Adrenal gland (tissue), 12 donors: Measurements from ENCODE around the gene ALDH1L1. TPM values are rescaled to one million over a fixed set of nuclear protein-coding genes. Genes with fewer than 3 reads are reported as not detected.

ENCODE experiments used
- DNase-seq, 7 donors: peaks; one replicate each; pipeline ENCODE4 v3.0.0-alpha.2; 2019 to 2020
- H3K27ac ChIP-seq, 5 donors: fragments of 200-600 bp; sonication (generic) in 4 of 5; 1 replicate in 3 of 5; 2 replicates in 2 of 5; pipeline versions ENCODE4 v1.5.1 to v1.8.0; 2016 to 2020; ENCODE audit warnings: mild to moderate bottlenecking in 1 of 5
- H3K27me3 ChIP-seq: fragments of 200-600 bp; 2 replicates; pipeline ENCODE4 v1.8.0; 2021
- H3K36me3 ChIP-seq, 2 donors: fragments of 200-600 bp; replicated peaks in 1 of 2; 1 replicate in 1 of 2; 2 replicates in 1 of 2; pipeline versions ENCODE4 v1.5.1 to v1.8.0; 2018 to 2022
- H3K4me1 ChIP-seq, 2 donors: fragments of 200-600 bp; replicated peaks in 1 of 2; 1 replicate in 1 of 2; 2 replicates in 1 of 2; pipeline versions ENCODE4 v1.5.1 to v1.8.0; 2018 to 2021
- H3K4me3 ChIP-seq, 4 donors: fragments of 200-600 bp; sonication (generic) in 3 of 4; one replicate each; pipeline ENCODE4 v1.5.1; 2016 to 2018
- H3K9me3 ChIP-seq, 3 donors: fragments of 200-600 bp; sonication (generic) in 1 of 3; replicated peaks in 1 of 3; 1 replicate in 2 of 3; 2 replicates in 1 of 3; pipeline versions ENCODE4 v1.5.1 to v1.8.0; 2016 to 2021
- POLR2A ChIP-seq, 2 donors: fragments of 450-650 bp; IDR thresholded peaks; one replicate each; pipeline ENCODE4 v1.6.1; 2017; ENCODE audit warnings: antibody characterized with exemption in 2 of 2, mild to moderate bottlenecking in 2 of 2, moderate library complexity in 1 of 2
- WGBS, 4 donors: extraction: QIAGEN DNeasy Blood & Tissue Kit in 2 of 4; methylation state at CpG; one replicate each; pipeline versions ENCODE4 v1.1.5 to v1.1.7; 2013 to 2017; 5-methylcytosine and 5-hydroxymethylcytosine counted together
- intact Hi-C, 2 donors: fragments of 100-400 bp; cut with DNase I; formaldehyde crosslinking; loops; one replicate each; pipeline versions ENCODE4 v1.14.1 to v1.15.0; 2022 to 2023
- polyA plus RNA-seq, 3 donors: library from polyadenylated mRNA; stranded (reverse); fragments of 200-250 nt in 2 of 3; fragments of 350-450 nt in 1 of 3; fragmentation: Illumina TruSeq in 1 of 3; extraction: RNeasy Lipid Tissue Mini Kit (QIAGEN cat#74804) in 1 of 3; gene quantifications; one replicate each; pipeline ENCODE4 v1.2.3, GENCODE V29; 2013 to 2014
- total RNA-seq, 9 donors: library from RNA; depleted of rRNA in 4 of 9; stranded (reverse); fragments of >200 nt in 4 of 9; fragments of 120-200 nt in 1 of 9; fragmentation: NEBNext Ultra II Directional in 1 of 9; extraction: Animal tissue kit (Norgen Biotek cat#: 25700) in 1 of 9; gene quantifications; one replicate each; pipeline versions ENCODE4 v1.1.0 to v1.2.4, GENCODE V29; 2013 to 2023
- TF ChIP-seq, protein P1 (sequence below), 6 experiments: fragments of 450-650 bp in 4 of 6; fragments of 200-600 bp in 2 of 6; sonication (generic) in 1 of 6; IDR thresholded peaks; 1 replicate in 5 of 6; 2 replicates in 1 of 6; pipeline versions ENCODE4 v1.5.1 to v1.8.0; 2016 to 2021; ENCODE audit warnings: antibody characterized with exemption in 6 of 6, mild to moderate bottlenecking in 2 of 6, moderate library complexity in 1 of 6
- donor health status: healthy with polysubstance abuse.
- donor health status: Bipolar disorder and iron deficiency.
- donor health status: DM: yes; HTN: yes; CAD: no.
- donor health status: DM: no; HTN: no; CAD: no.
- donor health status: DM: no; HTN: no; CAD: no.
- donor health status: DM: yes; HTN: yes; CAD: no.

The ALDH1L1 gene
- total and polyA plus RNA-seq, 12 donors: 0.44 to 136 (median 72.3) TPM

DNA sequence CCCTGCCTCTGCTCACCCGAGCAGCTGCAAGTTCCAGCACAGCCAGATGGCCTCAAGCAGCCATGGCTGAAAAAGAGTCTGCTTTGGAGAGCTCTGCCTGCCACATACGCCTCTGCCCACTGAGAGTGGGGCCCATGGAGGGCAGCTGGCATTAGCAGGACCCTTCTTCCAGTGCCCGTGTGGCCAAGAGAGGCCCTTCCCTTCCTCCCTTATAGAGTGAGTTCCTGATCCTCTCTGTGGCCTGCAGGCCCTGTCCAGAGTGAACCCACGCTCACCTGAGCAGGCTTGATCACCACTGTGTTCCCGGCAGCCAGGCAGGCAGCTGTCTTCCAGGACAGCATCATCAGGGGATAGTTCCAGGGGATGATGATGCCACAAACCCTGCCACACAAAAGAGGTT, 55.0 kb downstream of the ALDH1L1 start:
- H3K9me3 ChIP-seq: no peaks in the 10 kb centered on the region
- peak in 6 of 7 donors; percentile 0 to 29 (median 4) for DNase-seq
- no peak overlapping the region for H3K27ac ChIP-seq
- intact Hi-C loops: no loop called here
- no peaks in the 10 kb centered on the region for H3K36me3 ChIP-seq
- H3K4me3 ChIP-seq: no peak overlapping the region
- TF ChIP-seq POLR2A (IDR thresholded peaks at IDR 0.05): no peak
- TF ChIP-seq, protein P1, sequence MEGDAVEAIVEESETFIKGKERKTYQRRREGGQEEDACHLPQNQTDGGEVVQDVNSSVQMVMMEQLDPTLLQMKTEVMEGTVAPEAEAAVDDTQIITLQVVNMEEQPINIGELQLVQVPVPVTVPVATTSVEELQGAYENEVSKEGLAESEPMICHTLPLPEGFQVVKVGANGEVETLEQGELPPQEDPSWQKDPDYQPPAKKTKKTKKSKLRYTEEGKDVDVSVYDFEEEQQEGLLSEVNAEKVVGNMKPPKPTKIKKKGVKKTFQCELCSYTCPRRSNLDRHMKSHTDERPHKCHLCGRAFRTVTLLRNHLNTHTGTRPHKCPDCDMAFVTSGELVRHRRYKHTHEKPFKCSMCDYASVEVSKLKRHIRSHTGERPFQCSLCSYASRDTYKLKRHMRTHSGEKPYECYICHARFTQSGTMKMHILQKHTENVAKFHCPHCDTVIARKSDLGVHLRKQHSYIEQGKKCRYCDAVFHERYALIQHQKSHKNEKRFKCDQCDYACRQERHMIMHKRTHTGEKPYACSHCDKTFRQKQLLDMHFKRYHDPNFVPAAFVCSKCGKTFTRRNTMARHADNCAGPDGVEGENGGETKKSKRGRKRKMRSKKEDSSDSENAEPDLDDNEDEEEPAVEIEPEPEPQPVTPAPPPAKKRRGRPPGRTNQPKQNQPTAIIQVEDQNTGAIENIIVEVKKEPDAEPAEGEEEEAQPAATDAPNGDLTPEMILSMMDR (IDR thresholded peaks at IDR 0.05): no peak
- 86 to 89% methylated on average over 5 of the region's 5 CpGs; no CpG with 5 or more reads in 2 of the 4 donors for WGBS, 4 donors
- H3K27me3 ChIP-seq: no peaks in the 10 kb centered on the region
- peaks cover 0 to 11% of the 10 kb centered on the region in 2 donors for H3K4me1 ChIP-seq

DNA sequence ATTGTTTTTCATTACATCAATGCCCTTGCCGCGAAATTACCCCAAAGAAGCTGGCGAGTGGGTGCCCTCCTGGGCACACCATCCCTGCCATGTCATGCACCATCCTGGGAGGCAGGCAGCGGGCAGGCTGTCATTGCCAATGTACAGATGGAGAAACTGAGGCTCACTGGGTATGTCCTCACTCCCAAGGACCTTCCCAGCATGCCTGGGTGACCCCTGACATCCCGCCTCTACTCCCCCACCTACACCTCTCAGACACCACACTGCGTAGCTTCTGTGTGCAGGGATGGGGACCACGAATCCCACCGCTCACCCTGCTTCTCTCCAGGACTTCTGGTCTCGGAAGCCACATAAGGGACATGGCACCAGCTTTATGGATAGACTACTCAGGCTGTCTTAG, 55.5 kb downstream of the ALDH1L1 start:
- intact Hi-C loops: no loop called here
- DNase-seq: peak; percentile 0 to 31 (median 6)
- WGBS, 4 donors: 85 to 95% (median 90%) methylated on average over 9 of the region's 9 CpGs
- Histone ChIP-seq H3K36me3 (no peaks in the 10 kb centered on the region), H3K4me3 (no peak overlapping the region), H3K9me3 (no peaks in the 10 kb centered on the region), H3K27me3 (no peaks in the 10 kb centered on the region), H3K4me1 (peaks cover 0 to 9% of the 10 kb centered on the region in 2 donors), H3K27ac (no peak overlapping the region)
- no peak for TF ChIP-seq POLR2A (IDR thresholded peaks at IDR 0.05)
- TF ChIP-seq, protein P1 (IDR thresholded peaks at IDR 0.05): no peak

DNA sequence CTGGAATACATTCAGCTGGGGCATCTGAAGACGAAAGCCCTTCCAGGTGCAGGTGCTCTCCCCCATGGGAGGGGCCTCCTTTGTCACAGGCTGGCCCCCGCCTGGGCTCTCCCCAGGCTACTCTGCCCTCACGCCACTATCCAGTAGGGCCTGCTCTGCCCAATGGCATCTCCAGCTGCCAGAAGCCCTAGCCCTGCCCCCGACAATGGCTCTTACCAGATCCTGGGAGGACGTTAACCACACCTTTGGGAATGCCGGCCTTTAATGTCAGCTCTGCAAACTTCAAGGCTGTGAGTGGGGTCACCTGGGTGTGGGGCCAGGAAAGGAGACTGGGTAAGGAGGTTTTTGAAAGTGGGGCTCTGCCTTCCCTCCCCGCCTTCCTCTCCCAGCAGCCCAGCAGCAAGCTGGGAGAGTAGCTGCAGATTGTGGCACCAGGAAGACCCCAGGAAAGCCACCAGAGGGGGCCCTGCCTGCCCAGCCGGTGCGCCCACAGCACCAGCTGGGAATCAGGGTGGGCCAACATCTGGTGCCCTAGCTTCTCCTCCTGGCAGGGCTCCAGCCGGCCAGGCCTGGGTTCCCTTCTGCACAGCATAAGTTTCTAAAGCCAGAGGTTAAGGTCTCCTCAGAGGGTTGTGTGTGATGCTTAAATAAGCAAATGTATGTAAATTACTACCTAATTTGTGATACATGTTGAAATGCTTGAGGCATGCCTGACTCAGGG, 56.1 kb downstream of the ALDH1L1 start:
- no peaks in the 10 kb centered on the region for H3K36me3 ChIP-seq
- H3K9me3 ChIP-seq: no peaks in the 10 kb centered on the region
- 73 to 85% (median 81%) methylated on average over 8 to 10 of the region's 10 CpGs for WGBS, 4 donors
- intact Hi-C loops: no loop called here
- TF ChIP-seq, protein P1 (IDR thresholded peaks at IDR 0.05): no peak
- no peak for TF ChIP-seq POLR2A (IDR thresholded peaks at IDR 0.05)
- DNase-seq: peak; percentile 0 to 41 (median 11)
- no peaks in the 10 kb centered on the region for H3K27me3 ChIP-seq
- no peak overlapping the region for H3K4me3 ChIP-seq
- H3K27ac ChIP-seq: no peak overlapping the region
- peaks cover 0 to 3% of the 10 kb centered on the region in 2 donors for H3K4me1 ChIP-seq

DNA sequence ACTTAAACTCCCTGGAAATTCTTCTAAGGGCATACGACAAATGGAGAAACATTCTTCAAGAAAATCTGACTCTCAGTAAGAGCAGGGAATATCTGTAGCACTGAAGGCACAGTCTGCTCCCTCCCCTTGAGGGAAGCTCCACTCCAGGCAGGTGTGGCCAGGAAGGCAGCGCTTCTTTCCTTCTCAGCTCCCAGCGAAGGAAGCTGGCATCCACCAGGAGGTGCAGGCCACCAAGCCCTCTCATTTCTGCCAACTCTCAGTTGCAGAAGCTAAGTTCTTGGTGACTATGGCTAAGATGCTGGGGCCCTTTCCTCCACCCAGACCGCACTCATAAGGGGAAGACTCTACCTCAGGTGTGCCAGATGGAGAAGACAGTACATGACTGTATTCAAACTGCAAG, 58.8 kb downstream of the ALDH1L1 start:
- peak in 1 of 7 donors; percentile 3 for DNase-seq
- no peaks in the 10 kb centered on the region for H3K4me1 ChIP-seq
- no peaks in the 10 kb centered on the region for H3K9me3 ChIP-seq
- WGBS, 4 donors: 90 to 98% (median 93%) methylated on average over 4 of the region's 4 CpGs
- no peak overlapping the region for H3K4me3 ChIP-seq
- intact Hi-C loops: no loop called here
- TF ChIP-seq POLR2A (IDR thresholded peaks at IDR 0.05): no peak
- TF ChIP-seq, protein P1 (IDR thresholded peaks at IDR 0.05): no peak
- no peak overlapping the region for H3K27ac ChIP-seq
- H3K27me3 ChIP-seq: no peaks in the 10 kb centered on the region
- no peaks in the 10 kb centered on the region for H3K36me3 ChIP-seq
